Chondrocyte (in vitro differentiated cells): ENCODE results near the gene TNRC6A. TPM values are rescaled to one million over a fixed set of nuclear protein-coding genes. Genes with fewer than 3 reads are reported as not detected.
A peak's percentile ranks its signal among the peaks of the same experiment; 100 is the strongest.

Source experiments
- DNase-seq: peaks from one replicate; pipeline ENCODE4 v3.0.0; 2021; ENCODE audit warnings: mixed read lengths, low spot score
- H3K27ac Mint-ChIP-seq: one replicate; pipeline ENCODE4 v1.8.0; 2021; ENCODE audit warnings: mild to moderate bottlenecking, moderate library complexity, mixed read lengths; ENCODE audit not compliant: unreplicated experiment
- H3K27me3 Mint-ChIP-seq: 2 replicates; pipeline ENCODE4 v1.8.0; 2021; ENCODE audit warnings: low read depth, mixed read lengths
- H3K36me3 Mint-ChIP-seq: 2 replicates; pipeline ENCODE4 v1.8.0; 2021; ENCODE audit warnings: low read depth, mixed read lengths
- H3K4me1 Mint-ChIP-seq: 2 replicates; pipeline ENCODE4 v1.8.0; 2021; ENCODE audit warnings: low read depth, mild to moderate bottlenecking, mixed read lengths
- H3K4me3 Mint-ChIP-seq: one replicate; pipeline ENCODE4 v1.8.0; 2021; ENCODE audit warnings: mild to moderate bottlenecking, moderate library complexity, mixed read lengths; ENCODE audit not compliant: unreplicated experiment
- H3K9me3 Mint-ChIP-seq: 2 replicates; pipeline ENCODE4 v1.8.0; 2021; ENCODE audit warnings: low read depth, mixed read lengths
- total RNA-seq: library from RNA; stranded (reverse); gene quantifications from 3 replicates; pipeline ENCODE4 v1.2.1, GENCODE V29; 2021
- TF ChIP-seq, protein P1 (sequence below): fragments of 200-600 bp; sonication (generic); IDR thresholded peaks from 2 replicates; pipeline ENCODE4 v1.5.0; 2021; ENCODE audit warnings: antibody characterized with exemption, mild to moderate bottlenecking, moderate library complexity

Gene TNRC6A
- total RNA-seq, 1 donor from 2014 or later = 42.8 TPM

DNA sequence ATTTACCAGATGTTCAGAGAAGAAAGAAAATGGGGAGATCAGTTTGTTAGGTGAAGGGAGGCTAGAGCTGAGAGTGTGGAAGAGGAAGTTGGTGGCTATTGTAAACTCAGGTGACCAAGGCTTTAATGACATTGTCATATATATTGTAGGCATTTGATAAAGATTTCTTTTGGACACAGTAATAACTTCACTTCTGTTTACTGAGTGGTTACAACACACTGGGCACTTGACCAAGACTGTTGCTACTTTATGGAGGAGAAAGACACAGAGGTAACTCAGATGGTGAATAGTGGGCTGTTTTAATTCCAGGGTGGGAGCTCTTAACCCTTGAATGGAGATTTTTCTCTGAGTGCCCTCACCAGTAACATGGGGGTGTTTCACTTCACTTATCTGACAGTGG lies 46.0 kb downstream of the TNRC6A start:
- H3K27me3 Mint-ChIP-seq = no peaks in the 10 kb centered on the region
- no peak overlapping the region for H3K27ac Mint-ChIP-seq
- no peaks in the 10 kb centered on the region for H3K9me3 Mint-ChIP-seq
- H3K36me3 Mint-ChIP-seq = peaks cover 23% of the 10 kb centered on the region
- TF ChIP-seq, protein P1, sequence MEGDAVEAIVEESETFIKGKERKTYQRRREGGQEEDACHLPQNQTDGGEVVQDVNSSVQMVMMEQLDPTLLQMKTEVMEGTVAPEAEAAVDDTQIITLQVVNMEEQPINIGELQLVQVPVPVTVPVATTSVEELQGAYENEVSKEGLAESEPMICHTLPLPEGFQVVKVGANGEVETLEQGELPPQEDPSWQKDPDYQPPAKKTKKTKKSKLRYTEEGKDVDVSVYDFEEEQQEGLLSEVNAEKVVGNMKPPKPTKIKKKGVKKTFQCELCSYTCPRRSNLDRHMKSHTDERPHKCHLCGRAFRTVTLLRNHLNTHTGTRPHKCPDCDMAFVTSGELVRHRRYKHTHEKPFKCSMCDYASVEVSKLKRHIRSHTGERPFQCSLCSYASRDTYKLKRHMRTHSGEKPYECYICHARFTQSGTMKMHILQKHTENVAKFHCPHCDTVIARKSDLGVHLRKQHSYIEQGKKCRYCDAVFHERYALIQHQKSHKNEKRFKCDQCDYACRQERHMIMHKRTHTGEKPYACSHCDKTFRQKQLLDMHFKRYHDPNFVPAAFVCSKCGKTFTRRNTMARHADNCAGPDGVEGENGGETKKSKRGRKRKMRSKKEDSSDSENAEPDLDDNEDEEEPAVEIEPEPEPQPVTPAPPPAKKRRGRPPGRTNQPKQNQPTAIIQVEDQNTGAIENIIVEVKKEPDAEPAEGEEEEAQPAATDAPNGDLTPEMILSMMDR = no peak
- no peak overlapping the region for H3K4me3 Mint-ChIP-seq
- peaks cover 26% of the 10 kb centered on the region for H3K4me1 Mint-ChIP-seq
- no peak for DNase-seq

DNA sequence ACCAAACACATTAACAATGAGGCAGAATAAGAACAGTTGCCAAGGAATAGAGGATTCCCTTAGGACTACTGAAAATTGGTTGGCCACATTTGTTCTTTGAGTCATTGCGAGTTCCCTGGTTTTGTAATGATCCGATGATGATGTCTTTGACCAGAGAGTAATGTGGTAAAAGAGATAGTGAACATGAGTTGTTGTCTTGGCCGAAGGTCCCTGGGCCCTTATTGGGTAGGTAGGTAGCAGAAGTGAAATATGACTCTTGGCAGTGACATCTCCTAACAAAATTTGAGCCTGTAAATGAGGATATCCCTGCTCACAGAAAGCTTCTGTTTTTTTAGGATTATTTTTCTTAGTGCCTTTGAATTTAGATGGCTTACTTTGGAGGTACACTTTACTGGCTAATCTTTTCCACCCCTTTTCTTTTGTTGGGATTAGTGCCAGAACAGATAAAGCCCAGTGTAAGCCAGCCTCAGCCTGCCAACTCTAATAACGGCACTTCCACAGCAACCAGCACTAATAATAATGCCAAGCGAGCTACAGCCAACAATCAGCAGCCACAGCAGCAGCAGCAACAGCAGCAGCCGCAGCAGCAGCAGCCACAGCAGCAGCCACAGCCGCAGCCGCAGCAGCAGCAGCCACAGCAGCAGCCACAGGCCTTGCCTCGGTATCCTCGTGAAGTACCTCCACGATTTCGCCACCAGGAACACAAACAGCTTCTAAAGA lies 47.2 kb downstream of the TNRC6A start:
- TF ChIP-seq, protein P1 = no peak
- Mint-ChIP-seq H3K9me3 (no peaks in the 10 kb centered on the region), H3K27ac (no peak overlapping the region), H3K27me3 (no peaks in the 10 kb centered on the region), H3K4me1 (peaks cover 18% of the 10 kb centered on the region), H3K4me3 (no peak overlapping the region), H3K36me3 (peaks cover 29% of the 10 kb centered on the region)
- DNase-seq = no peak

- Mint-ChIP-seq H3K27me3 (no peaks in the 10 kb centered on the region), H3K27ac (no peak overlapping the region), H3K36me3 (peaks cover 36% of the 10 kb centered on the region), H3K4me1 (peaks cover 11% of the 10 kb centered on the region), H3K4me3 (no peak overlapping the region), H3K9me3 (no peaks in the 10 kb centered on the region)
- TF ChIP-seq, protein P1 = no peak
- no peak for DNase-seq
Measured at GRCh38 chr16:24778671-24779070, 49.2 kb downstream of the TNRC6A start.

GRCh38 chr16:24781256-24781655 lies 51.8 kb downstream of the TNRC6A start:
- no peak for DNase-seq
- no peaks in the 10 kb centered on the region for H3K9me3 Mint-ChIP-seq
- H3K27me3 Mint-ChIP-seq = no peaks in the 10 kb centered on the region
- H3K4me1 Mint-ChIP-seq = peaks cover 22% of the 10 kb centered on the region
- H3K27ac Mint-ChIP-seq = peak overlapping the region; percentile 3
- H3K36me3 Mint-ChIP-seq = peaks cover 31% of the 10 kb centered on the region
- TF ChIP-seq, protein P1 = no peak
- no peak overlapping the region for H3K4me3 Mint-ChIP-seq

- TF ChIP-seq, protein P1 = no peak
- Mint-ChIP-seq H3K36me3 (peaks cover 25% of the 10 kb centered on the region), H3K27me3 (no peaks in the 10 kb centered on the region), H3K4me1 (peaks cover 11% of the 10 kb centered on the region), H3K27ac (no peak overlapping the region), H3K9me3 (no peaks in the 10 kb centered on the region), H3K4me3 (no peak overlapping the region)
- no peak for DNase-seq
Measured at GRCh38 chr16:24784121-24784520, 54.7 kb downstream of the TNRC6A start.
